T follicular helper cell (primary cell): ENCODE data around the gene CHTF8.
A peak's percentile ranks its signal among the peaks of the same experiment; 100 is the strongest.
"Not testable (repeated sequence)": the region's sequence is repeated elsewhere in the genome, so short reads cannot be mapped to it uniquely, and the experiment has no call there.

Experiments
- DNase-seq: peaks from one replicate; pipeline ENCODE4 v3.0.0-alpha.2; 2020; ENCODE audit warnings: low read depth
- total RNA-seq, 2 experiments: gene quantifications; one replicate each; lab custom pipeline; 2026; lab: John Stamatoyannopoulos, UW

Gene CHTF8
- total RNA-seq: 0.39 to 1.7 reads per million in 2 experiments

GRCh38 chr16:69132424-69133252 lies at the start of gene CHTF8, which contains the start of gene UTP4:
TSS of gene CHTF8 (minus strand) at chr16:69132588. CDS start at chr16:69121458, 11,130 bp downstream.
TSS of gene UTP4 (plus strand) at chr16:69132649. CDS start at chr16:69133460, 811 bp downstream.
- peak; percentile 81 for DNase-seq

DNA sequence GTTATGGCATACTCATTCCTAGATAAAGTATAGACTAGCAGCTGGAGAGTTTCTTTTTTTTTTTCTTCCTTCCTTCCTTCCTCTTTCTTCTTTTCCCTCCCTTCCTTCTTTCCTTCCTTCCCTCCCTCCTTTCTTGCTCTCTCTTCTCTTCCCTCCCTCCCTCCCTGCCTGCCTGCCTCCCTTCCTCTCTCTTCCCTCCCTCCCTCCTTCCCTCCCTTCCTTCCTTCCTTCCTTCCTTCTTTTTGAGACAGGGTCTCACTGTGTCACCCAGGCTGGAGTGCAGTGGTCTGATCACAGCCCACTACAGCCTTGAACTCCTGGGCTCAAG lies 47.6 kb upstream of the CHTF8 start:
- DNase-seq: no peak

DNA sequence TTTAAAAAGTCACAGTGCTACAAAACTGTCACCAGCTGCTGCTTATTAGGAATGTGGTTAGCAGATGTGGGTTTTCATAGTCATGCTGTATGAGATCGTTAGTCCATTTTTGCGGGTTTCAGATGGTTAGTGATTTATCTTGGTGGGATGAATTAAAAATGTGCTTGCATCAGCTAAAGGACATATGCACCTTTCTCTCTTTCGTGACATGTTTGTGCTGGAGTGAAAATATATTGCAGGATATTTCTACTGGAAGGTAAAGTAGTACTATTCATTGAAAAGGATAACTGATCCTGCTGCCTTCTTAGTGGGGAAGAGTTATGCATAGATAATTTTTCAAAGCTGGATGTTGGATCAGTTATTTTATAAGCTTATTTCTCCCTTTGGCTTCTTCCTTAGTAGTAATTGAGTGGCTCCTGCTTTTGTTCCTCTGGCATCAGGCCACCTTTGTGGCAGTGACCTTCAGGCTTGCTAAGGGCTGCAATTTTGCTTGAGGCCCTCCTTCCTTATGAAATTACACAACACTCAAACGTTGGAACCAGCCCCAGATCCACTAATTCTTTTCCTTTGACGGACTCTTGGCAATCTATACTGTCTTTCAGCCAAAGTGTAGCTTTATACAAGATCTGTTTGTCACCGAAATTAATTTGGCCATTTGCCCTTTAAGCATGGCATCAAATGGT lies 47.1 kb upstream of the CHTF8 start:
- DNase-seq: no peak

DNA sequence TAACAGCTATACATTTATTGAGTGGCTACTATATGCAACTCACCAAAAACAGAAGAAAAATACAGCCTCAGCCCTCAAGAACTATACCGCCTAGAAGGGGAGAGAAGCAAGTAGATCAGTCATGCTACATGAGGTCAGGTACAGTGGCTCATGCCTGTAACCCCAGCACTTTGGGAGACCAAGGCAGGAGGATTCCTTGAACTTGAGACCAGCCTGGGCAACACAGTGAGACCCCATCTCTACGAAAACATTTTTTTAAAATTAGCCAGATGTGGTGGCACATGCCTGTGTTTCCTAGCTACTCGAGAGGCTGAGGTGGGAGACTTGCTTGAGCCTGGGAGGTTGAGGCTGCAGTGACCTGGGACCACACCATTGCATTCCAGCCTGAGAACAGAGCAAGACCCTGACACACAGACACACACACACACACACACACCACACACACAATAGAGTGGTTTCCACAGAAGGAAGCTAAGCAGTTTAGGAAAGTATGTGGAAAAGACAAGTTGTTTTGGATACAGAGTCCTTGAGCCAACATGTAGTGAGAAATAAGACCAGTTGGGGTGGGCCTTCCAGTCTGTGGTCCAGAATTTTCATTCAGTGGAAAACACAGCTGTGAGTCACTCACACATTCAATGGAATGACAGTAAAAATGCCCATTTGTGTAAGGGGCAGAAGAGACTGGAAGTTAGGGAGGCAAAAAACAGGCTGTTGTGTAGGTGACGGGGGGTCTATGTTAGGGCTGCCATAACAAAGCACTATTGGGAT lies 43.8 kb upstream of the CHTF8 start:
- DNase-seq: no peak

DNA sequence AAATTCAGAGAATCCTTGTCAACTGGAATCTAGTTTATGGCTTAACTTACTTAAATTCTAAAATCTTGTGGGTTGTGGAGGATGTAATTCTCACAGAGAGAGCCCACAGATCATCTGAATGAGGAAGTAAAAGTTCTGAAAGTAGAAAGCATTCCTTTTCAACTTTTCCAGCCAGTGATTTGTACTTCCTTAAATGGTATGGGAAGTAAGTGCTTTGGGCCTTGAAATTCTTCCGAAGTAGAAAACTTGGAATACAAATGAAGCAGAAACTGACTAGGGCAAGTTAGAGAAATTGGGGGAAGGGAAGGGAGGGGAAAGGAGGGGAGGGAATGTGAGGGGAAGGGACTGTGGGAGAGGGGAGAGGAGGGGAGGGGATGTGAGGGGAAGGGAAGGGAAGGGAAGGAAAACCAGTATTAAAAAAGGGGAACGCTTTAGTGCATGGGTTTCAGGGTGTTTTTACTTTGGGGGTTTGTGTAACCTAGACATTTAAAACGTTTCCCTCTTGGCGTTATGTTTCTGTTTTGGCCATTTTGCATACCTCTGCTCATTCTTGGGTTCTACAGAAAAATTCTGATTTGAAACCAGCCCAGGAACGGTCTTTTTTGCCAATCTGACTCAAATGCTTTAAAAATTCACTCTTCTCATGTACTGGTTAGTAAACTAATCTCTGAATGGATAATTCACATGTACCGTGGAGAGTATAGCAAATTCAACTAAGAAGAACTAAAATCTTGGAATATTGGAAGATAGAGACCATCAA lies 39.1 kb upstream of the CHTF8 start:
- DNase-seq: no peak

GRCh38 chr16:69169607-69170352 lies 37.4 kb upstream of the CHTF8 start:
- DNase-seq: no peak

DNA sequence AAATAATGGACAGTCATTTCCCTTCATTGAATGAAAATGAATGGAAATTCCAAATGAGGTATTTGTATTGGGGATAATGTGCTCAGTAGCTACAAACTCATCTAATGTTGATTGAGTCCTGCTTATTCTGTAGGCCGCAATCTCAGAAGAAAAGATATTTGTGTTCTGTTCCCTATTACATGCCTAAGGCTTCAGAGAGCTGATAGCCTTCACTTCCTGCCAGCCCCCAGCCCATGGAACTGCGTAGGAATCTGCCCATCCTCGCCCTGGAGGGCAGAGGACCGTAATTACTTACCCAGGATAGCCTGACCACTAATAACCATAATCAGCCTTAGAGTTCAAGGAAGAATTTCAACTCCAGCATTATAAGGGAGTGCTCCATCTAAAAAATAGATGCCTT lies 36.7 kb upstream of the CHTF8 start:
- no peak for DNase-seq

- DNase-seq: no peak
These were observed 34.9 kb upstream of the CHTF8 start for GRCh38 chr16:69166946-69167930.

DNA sequence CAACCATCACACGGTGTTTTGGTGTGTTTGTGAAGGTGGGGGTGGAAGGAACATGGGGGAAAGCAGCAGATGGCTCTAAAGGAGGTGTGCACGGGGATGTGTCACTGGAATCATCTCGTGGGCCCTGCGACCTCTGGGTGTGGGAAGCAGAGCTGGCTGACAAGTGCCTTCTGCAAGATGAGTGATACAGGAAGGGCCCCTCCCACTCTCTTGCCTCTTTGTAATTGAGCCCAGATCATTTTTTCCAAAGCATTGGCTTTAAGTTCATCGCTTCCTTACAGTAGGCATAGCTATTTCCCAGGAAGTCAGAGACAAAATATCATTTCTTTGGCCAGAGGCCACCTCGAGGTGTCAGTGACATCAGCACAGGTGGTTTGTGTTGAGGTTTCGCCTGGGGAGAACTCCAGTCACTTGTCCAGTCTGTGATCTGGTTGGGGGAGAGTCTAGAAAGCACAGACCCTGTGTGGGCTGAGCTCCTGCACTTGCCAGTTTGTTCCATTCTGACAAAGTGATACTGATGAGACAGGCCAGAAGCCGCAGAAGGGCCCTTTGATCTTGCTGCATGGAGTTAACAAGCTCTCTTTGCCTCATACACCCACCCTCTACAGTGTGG lies 33.9 kb upstream of the CHTF8 start:
- no peak for DNase-seq

GRCh38 chr16:69165584-69165983 lies 33.2 kb upstream of the CHTF8 start:
- DNase-seq: no peak

- DNase-seq: no peak
These were observed 27.8 kb upstream of the CHTF8 start for GRCh38 chr16:69160192-69160591.

- no peak for DNase-seq
These were observed 24.8 kb upstream of the CHTF8 start for GRCh38 chr16:69157196-69157595.

DNA sequence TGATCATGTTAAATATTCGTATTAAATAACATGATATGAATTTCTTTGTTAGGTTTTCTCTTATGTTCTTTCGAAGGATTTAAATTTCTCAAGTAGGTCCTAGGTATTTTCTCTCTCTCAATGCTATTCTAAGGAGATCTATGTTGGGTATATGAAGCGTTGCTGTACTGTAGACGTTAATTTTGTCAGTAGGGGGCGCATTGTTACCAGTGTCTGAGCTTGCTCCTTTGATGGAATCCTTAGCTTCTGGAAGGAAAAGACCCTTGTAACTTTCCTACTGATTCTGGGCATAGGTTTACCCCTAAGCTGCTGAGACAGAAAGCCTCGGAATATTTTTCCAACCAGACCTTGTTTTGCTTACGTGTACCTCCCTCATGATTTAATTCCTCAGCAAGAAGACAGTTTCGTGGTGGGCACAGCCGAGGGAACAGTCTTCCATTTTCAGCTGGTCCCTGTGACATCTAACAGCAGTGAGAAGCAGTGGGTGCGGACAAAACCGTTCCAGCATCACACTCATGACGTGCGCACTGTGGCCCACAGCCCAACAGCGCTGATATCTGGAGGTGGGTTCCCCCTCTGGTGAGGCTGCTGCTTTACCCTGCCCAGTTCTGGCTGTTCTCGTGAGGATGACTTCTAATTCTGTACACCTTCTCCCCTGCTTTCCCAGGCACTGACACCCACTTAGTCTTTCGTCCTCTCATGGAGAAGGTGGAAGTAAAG lies 17.9 kb upstream of the CHTF8 start:
- DNase-seq: peak; percentile 35

DNA sequence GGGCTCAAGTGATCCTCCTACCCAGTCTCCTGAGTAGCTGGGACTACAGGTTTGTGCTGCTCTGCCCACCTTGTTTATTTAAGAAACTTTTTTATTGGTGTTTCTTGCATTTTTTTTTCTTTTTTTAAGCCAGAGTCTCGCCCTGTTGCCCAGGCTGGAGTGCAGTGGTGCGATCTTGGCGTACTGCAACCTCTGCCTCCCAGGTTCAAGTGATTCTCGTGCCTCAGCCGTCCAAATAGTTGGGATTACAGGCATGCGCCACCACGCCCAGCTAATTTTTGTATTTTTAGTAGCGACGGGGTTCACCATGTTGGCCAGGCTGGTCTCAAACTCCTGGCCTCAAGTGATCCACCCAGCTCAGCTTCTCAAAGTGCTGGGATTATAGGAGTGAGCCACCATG lies 17.2 kb upstream of the CHTF8 start:
- not testable (repeated sequence) for DNase-seq

- DNase-seq: no peak
These were observed 13.3 kb upstream of the CHTF8 start for GRCh38 chr16:69145658-69146057.

- no peak for DNase-seq
These were observed 10.7 kb upstream of the CHTF8 start for GRCh38 chr16:69143116-69143515.

- DNase-seq: no peak
These were observed 9.5 kb upstream of the CHTF8 start for GRCh38 chr16:69141936-69142335.

DNA sequence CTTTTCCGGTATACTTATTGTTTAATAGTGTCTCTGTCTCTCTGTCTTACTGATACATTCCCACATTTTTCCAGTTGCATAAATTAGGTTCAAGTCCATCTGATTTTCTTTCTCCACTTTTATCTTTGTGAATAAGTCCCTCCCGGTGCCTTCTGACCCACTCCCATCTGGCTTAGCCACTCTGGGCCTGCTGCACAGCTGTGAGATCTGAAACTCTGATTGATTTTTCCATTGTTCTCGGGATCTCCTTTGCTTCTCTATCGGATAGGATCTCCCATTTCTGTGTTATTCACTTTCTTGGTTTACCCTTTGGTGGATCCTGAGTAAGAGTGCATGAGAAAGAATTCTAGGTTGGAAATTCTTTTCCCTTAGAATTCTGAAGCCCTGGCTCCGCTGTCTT lies 8.6 kb upstream of the CHTF8 start:
- no peak for DNase-seq

DNA sequence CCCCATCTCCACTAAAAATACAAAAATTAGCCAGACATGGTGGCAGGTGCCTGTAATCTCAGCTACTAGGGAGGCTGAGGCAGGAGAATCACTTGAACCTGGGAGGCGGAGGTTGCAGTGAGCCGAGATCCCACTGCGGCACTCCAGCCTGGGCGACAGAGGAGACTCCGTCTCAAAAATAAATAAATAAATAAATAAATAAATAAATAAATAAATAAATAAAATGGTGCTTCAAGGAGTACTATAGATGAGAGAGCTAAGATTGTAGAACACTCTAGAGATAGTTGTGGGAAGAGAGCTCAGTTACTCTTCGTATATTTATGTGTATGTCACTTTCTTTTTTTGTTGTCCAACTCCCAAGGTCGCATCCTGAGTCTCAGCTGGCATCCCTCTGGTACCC lies 7.1 kb upstream of the CHTF8 start:
- DNase-seq: not testable (repeated sequence)
